Measurements from ENCODE around the gene GPAT3. TPM values are rescaled to one million over a fixed set of nuclear protein-coding genes. Genes with fewer than 3 reads are reported as not detected.

The GPAT3 gene
- total and polyA plus RNA-seq, 8 donors = 1.7 to 18.9 (median 4.0) TPM; not detected in 1

GRCh38 chr4:83552083-83552482 is 16.2 kb downstream of the GPAT3 start:
- H3K9me3 ChIP-seq = no peaks in the 10 kb centered on the region
- no peak for DNase-seq
- H3K27ac ChIP-seq = no peak overlapping the region

GRCh38 chr4:83552924-83553323 is 17.0 kb downstream of the GPAT3 start:
- WGBS, 5 donors = 51 to 70% (median 63%) methylated on average over 2 of the region's 2 CpGs
- H3K27ac ChIP-seq = no peak overlapping the region
- no peaks in the 10 kb centered on the region for H3K27me3 ChIP-seq
- H3K4me3 ChIP-seq = no peak overlapping the region
- intact Hi-C loops (cut with DNase I; ENCODE audit: low total_unique reads) = no loop called here
- no peak for DNase-seq
- TF ChIP-seq POLR2A (IDR thresholded peaks at IDR 0.05) (no peak), POLR2AphosphoS5 (IDR thresholded peaks at IDR 0.05) (no peak), CTCF (IDR thresholded peaks at IDR 0.05) (no peak), EP300 (IDR thresholded peaks at IDR 0.05) (no peak)
- no peaks in the 10 kb centered on the region for H3K9me3 ChIP-seq
- H3K36me3 ChIP-seq = no peaks in the 10 kb centered on the region
- H3K4me1 ChIP-seq = peaks cover 0 to 20% (median 8%) of the 10 kb centered on the region in 4 donors

More at GRCh38 chr4:83552083-83552482, 16.2 kb downstream of the GPAT3 start:
- Histone ChIP-seq H3K4me1 (peaks cover 0 to 26% (median 8%) of the 10 kb centered on the region in 4 donors), H3K27me3 (no peaks in the 10 kb centered on the region), H3K4me3 (no peak overlapping the region), H3K36me3 (no peaks in the 10 kb centered on the region)
- intact Hi-C loops (cut with DNase I; ENCODE audit: low total_unique reads) = no loop called here
- 73 to 87% (median 82%) methylated on average over 3 of the region's 3 CpGs for WGBS, 5 donors
- TF ChIP-seq EP300 (IDR thresholded peaks at IDR 0.05) (no peak), POLR2AphosphoS5 (IDR thresholded peaks at IDR 0.05) (no peak), POLR2A (IDR thresholded peaks at IDR 0.05) (no peak), CTCF (IDR thresholded peaks at IDR 0.05) (no peak)

GRCh38 chr4:83556006-83556707 is 20.2 kb downstream of the GPAT3 start:
- Histone ChIP-seq H3K27me3 (no peaks in the 10 kb centered on the region), H3K9me3 (no peaks in the 10 kb centered on the region), H3K27ac (no peak overlapping the region), H3K4me3 (no peak overlapping the region), H3K4me1 (peaks cover 0 to 15% (median 0%) of the 10 kb centered on the region in 4 donors), H3K36me3 (no peaks in the 10 kb centered on the region)
- WGBS, 5 donors = 48 to 59% (median 55%) methylated on average over 3 of the region's 3 CpGs
- intact Hi-C loops (cut with DNase I; ENCODE audit: low total_unique reads) = no loop called here
- no peak for TF ChIP-seq CTCF (IDR thresholded peaks at IDR 0.05)
- TF ChIP-seq EP300 (IDR thresholded peaks at IDR 0.05) = no peak
- no peak for TF ChIP-seq POLR2AphosphoS5 (IDR thresholded peaks at IDR 0.05)
- TF ChIP-seq POLR2A (IDR thresholded peaks at IDR 0.05) = no peak
- DNase-seq = no peak

GRCh38 chr4:83556816-83557215 is 20.9 kb downstream of the GPAT3 start:
- no peaks in the 10 kb centered on the region for H3K36me3 ChIP-seq
- DNase-seq = no peak
- WGBS, 5 donors = 77 to 96% (median 92%) methylated on average over 1 of the region's 1 CpG
- TF ChIP-seq POLR2A (IDR thresholded peaks at IDR 0.05) = no peak
- TF ChIP-seq POLR2AphosphoS5 (IDR thresholded peaks at IDR 0.05) = no peak
- TF ChIP-seq EP300 (IDR thresholded peaks at IDR 0.05) = no peak
- no peak for TF ChIP-seq CTCF (IDR thresholded peaks at IDR 0.05)
- H3K27ac ChIP-seq = no peak overlapping the region
- H3K9me3 ChIP-seq = no peaks in the 10 kb centered on the region
- intact Hi-C loops (cut with DNase I; ENCODE audit: low total_unique reads) = no loop called here
- no peak overlapping the region for H3K4me3 ChIP-seq
- H3K4me1 ChIP-seq = peaks cover 0 to 21% (median 0%) of the 10 kb centered on the region in 4 donors
- no peaks in the 10 kb centered on the region for H3K27me3 ChIP-seq
